ENCODE measurements around the gene SRP14.

GRCh38 chr15:39997639-39998038 is 41.3 kb downstream of the SRP14 start:
- TF ChIP-seq GATA2 (IDR thresholded peaks at IDR 0.05; ENCODE audit: low read depth, low read length) (no peak), GATA3 (IDR thresholded peaks at IDR 0.05; ENCODE audit: low read depth, low read length) (no peak)

All from SH-SY5Y (cell line).